Measurements from ENCODE around the gene SP3. TPM values are rescaled to one million over a fixed set of nuclear protein-coding genes. Genes with fewer than 3 reads are reported as not detected.

Gene SP3
- polyA plus RNA-seq, 3 donors: 44.8 to 66.2 (median 54.2) TPM

GRCh38 chr2:173997753-173998152 lies 32.6 kb upstream of the SP3 start:
- Histone ChIP-seq H3K27me3 (ENCODE audit: control insufficient read depth in 2 of 2, insufficient read depth in 2 of 2, low read length in 2 of 2) (no peaks in the 10 kb centered on the region), H3K79me2 (ENCODE audit: insufficient read depth, low read length) (peaks cover 3% of the 10 kb centered on the region), H3K9ac (ENCODE audit: insufficient read depth, low read length, poor library complexity, severe bottlenecking) (peak overlapping the region; percentile 56), H3K4me3 (replicated peaks in 1 of 3; ENCODE audit: low read depth in 2 of 3, low read length in 3 of 3) (peak overlapping the region in 2 of 3 experiments; percentile 25 to 47), H3K9me3 (replicated peaks in 1 of 2; ENCODE audit: control insufficient read depth in 1 of 2, insufficient read depth in 1 of 2, low read length in 2 of 2) (peaks cover 0 to 5% of the 10 kb centered on the region in 2 donors), H3K27ac (ENCODE audit: low read depth in 1 of 2, low read length in 2 of 2) (peak overlapping the region; percentile 94 to 95), H4K20me1 (ENCODE audit: insufficient read depth, low read length) (no peaks in the 10 kb centered on the region), H3K4me1 (ENCODE audit: control insufficient read depth in 1 of 2, insufficient read depth in 2 of 2, low read length in 2 of 2) (peaks cover 42% of the 10 kb centered on the region in 2 donors), H2AFZ (ENCODE audit: insufficient read depth, low read depth, low read length, poor library complexity, severe bottlenecking) (peak overlapping the region; percentile 43), H3K36me3 (replicated peaks in 1 of 2; ENCODE audit: control insufficient read depth in 1 of 2, insufficient read depth in 2 of 2, low read length in 2 of 2) (no peaks in the 10 kb centered on the region), H3K4me2 (replicated peaks; ENCODE audit: extremely low read depth, low read length, poor library complexity, severe bottlenecking) (peak overlapping the region; percentile 29)
- no peak for DNase-seq
- Mint-ChIP-seq H3K27ac (peak overlapping the region; percentile 92 to 98 (median 97)), H3K4me1 (peaks cover 44% of the 10 kb centered on the region), H3K4me3 (peak overlapping the region in 1 of 2 donors; percentile 85), H3K9me3 (peaks cover 3 to 9% (median 5%) of the 10 kb centered on the region in 7 donors), H3K36me3 (peaks cover 2 to 11% of the 10 kb centered on the region in 2 donors), H3K27me3 (ENCODE audit: low read depth in 3 of 3) (peaks cover 0 to 1% (median 0%) of the 10 kb centered on the region in 3 donors)
- intact Hi-C loops (cut with micrococcal nuclease): loop anchor here (2.0 to 5.0 kb wide), 3 partner anchors 33 to 45 kb away; partner anchors contain the start of gene SP3 (in 1 of the 2)
- WGBS (ENCODE audit: insufficient coverage): no CpG with 5 or more reads among the region's 2 CpGs
- TF ChIP-seq CTCF (IDR thresholded peaks at IDR 0.05): no peak

GRCh38 chr2:173997269-173997668 lies 32.1 kb upstream of the SP3 start:
- DNase-seq: peak; percentile 98 to 100 (median 99)
- H3K4me2 ChIP-seq (replicated peaks; ENCODE audit: extremely low read depth, low read length, poor library complexity, severe bottlenecking): peak overlapping the region; percentile 29
- no peaks in the 10 kb centered on the region for H3K36me3 ChIP-seq (replicated peaks in 1 of 2; ENCODE audit: control insufficient read depth in 1 of 2, insufficient read depth in 2 of 2, low read length in 2 of 2)
- H3K4me1 Mint-ChIP-seq: peaks cover 46% of the 10 kb centered on the region
- peaks cover 0 to 5% of the 10 kb centered on the region in 2 donors for H3K9me3 ChIP-seq (replicated peaks in 1 of 2; ENCODE audit: control insufficient read depth in 1 of 2, insufficient read depth in 1 of 2, low read length in 2 of 2)
- H3K79me2 ChIP-seq (ENCODE audit: insufficient read depth, low read length): peaks cover 3% of the 10 kb centered on the region
- no peak overlapping the region for H3K4me3 Mint-ChIP-seq
- WGBS (ENCODE audit: insufficient coverage): 0% methylated on average over 3 of the region's 7 CpGs
- H3K9me3 Mint-ChIP-seq: peaks cover 3 to 9% (median 5%) of the 10 kb centered on the region in 7 donors
- no peaks in the 10 kb centered on the region for H4K20me1 ChIP-seq (ENCODE audit: insufficient read depth, low read length)
- TF ChIP-seq CTCF (IDR thresholded peaks at IDR 0.05): no peak
- peaks cover 42% of the 10 kb centered on the region in 2 donors for H3K4me1 ChIP-seq (ENCODE audit: control insufficient read depth in 1 of 2, insufficient read depth in 2 of 2, low read length in 2 of 2)
- peak overlapping the region; percentile 56 for H3K9ac ChIP-seq (ENCODE audit: insufficient read depth, low read length, poor library complexity, severe bottlenecking)
- no peaks in the 10 kb centered on the region for H3K27me3 ChIP-seq (ENCODE audit: control insufficient read depth in 2 of 2, insufficient read depth in 2 of 2, low read length in 2 of 2)
- H3K27ac ChIP-seq (ENCODE audit: low read depth in 1 of 2, low read length in 2 of 2): peak overlapping the region; percentile 94 to 95
- peak overlapping the region; percentile 92 to 98 (median 97) for H3K27ac Mint-ChIP-seq
- intact Hi-C loops (cut with micrococcal nuclease): loop anchor here (2.0 to 5.0 kb wide), 3 partner anchors 32 to 45 kb away; partner anchors contain the start of gene SP3 (in 1 of the 2)
- H2AFZ ChIP-seq (ENCODE audit: insufficient read depth, low read depth, low read length, poor library complexity, severe bottlenecking): no peak overlapping the region
- H3K27me3 Mint-ChIP-seq (ENCODE audit: low read depth in 3 of 3): peaks cover 0 to 1% (median 0%) of the 10 kb centered on the region in 3 donors
- no peak overlapping the region for H3K4me3 ChIP-seq (replicated peaks in 1 of 3; ENCODE audit: low read depth in 2 of 3, low read length in 3 of 3)
- peaks cover 2 to 10% of the 10 kb centered on the region in 2 donors for H3K36me3 Mint-ChIP-seq

Measured in CD14-positive monocyte (primary cell).